HG02763 (cell line): ENCODE data around the gene CD22.

Source experiments
- ATAC-seq: cut with Tn5 transposase; IDR thresholded peaks from one replicate; pipeline ENCODE4 v1.9.1; 2021; ENCODE audit warnings: mild to moderate bottlenecking, moderate library complexity; ENCODE audit not compliant: unreplicated experiment

CD22 gene

GRCh38 chr19:35381318-35381717, 52.3 kb downstream of the CD22 start:
- no peak for ATAC-seq

- ATAC-seq = no peak
These were observed 52.9 kb downstream of the CD22 start for GRCh38 chr19:35381926-35382325.

- no peak for ATAC-seq
These were observed 54.5 kb downstream of the CD22 start for GRCh38 chr19:35383536-35383935.

- ATAC-seq = no peak
These were observed 59.5 kb downstream of the CD22 start for GRCh38 chr19:35388277-35389054.

GRCh38 chr19:35389192-35389861, 60.3 kb downstream of the CD22 start:
- ATAC-seq = no peak

- ATAC-seq = no peak
These were observed 64.0 kb downstream of the CD22 start for GRCh38 chr19:35392742-35393715.

DNA sequence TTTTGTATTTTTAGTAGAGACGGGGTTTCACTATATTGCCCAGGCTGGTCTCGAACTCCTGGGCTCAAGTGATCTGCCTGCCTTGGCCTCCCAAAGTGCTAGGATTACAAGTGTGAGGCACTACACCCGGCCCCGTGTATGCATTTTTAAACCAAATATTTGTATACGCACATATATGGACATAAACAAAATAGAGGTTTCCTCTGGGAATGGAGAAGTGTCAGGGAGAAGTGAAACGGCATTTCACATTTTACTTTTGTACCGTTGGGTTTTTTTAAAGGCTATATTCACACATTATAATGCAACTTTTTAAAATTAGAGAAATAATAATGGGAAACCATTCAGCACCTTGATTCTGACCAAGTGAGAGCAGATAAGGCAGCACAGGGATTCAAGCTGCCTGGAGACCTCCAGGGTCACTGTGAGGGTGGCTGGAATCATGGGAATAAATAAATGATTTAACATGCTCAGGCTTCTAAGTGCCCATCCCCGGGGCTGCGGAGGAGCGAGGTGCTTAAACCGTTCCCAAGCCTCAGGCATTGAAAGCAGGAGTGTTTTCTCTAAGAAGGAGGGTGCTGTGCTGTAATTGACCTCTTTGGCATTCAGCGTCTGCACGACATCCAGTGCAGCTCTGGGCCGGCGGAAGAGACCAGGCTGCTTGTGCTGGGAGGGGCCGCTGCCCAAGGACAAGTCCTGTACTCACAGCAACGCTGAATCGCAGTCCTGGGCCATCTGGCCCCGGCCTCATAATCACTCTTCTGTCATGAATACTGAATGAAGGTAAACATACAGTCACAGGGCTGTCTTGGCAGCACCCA, 66.6 kb downstream of the CD22 start:
- no peak for ATAC-seq

DNA sequence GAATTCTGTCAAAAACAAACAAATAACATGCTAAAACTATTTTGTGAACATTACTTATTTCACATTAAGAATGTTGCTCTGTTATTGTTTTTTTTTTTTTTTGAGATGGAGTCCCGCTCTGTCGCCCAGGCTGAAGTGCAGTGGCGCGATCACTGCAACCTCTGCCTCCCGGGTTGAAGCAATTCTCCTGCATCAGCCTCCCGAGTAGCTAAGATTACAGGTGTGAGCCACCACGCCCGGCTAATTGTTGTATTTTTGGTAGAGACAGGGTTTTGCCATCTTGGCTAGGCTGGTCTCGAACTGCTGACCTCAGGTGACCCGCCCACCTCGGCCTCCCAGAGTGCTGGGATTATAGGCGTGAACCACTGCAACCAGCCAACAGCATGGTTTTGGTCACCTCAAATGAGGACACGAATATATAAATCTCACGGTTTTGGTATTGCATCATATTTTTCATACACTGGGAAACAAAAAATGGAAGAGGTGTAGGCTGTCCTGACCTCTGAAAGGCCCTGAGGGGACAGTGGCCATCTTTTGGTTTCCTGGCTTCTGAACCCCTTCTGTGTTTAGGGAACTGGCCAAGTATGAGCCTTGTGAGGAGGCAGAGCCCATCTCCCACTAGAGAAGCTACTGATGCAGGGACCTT, 67.4 kb downstream of the CD22 start:
- ATAC-seq = no peak
